HCT116 (cell line): ENCODE results near the gene PAAF1. TPM values are rescaled to one million over a fixed set of nuclear protein-coding genes. Genes with fewer than 3 reads are reported as not detected.

Experiments
- ATAC-seq: fragments of 200-7000 bp; cut with Tn5 transposase; 2 replicates; pipeline ENCODE4 v1.9.1; 2020; ENCODE audit warnings: mild to moderate bottlenecking, moderate library complexity
- BruUV-seq: library from RNA; stranded (reverse); fragments of 400-500 nt; replicated peaks from 2 replicates; lab custom pipeline; 2021; lab: Mats Ljungman, UMichigan
- CTCF ChIA-PET: fragments of 300-600 bp; sonication (Branson Sonifier 250); formaldehyde crosslinking; loops from one replicate; lab custom pipeline; 2021; ENCODE audit warnings: antibody characterized with exemption; lab: Charles Lee
- POLR2A ChIA-PET: fragments of 300-600, 350-600 bp; sonication (Branson Sonifier 250); formaldehyde crosslinking; loops from one replicate; lab custom pipeline; 2021; ENCODE audit warnings: antibody characterized with exemption; lab: Charles Lee
- RAD21 ChIA-PET, 2 experiments: fragments of 300-600 bp; sonication (Branson Sonifier 250); formaldehyde crosslinking; loops; one replicate each; lab custom pipeline; 2023; ENCODE audit warnings: low total read pairs in 2 of 2; ENCODE audit not compliant: uncharacterized antibody in 2 of 2, unreplicated experiment in 2 of 2, low non-redundant PET in 1 of 2; lab: Charles Lee
- DNase-seq: peaks from one replicate; pipeline ENCODE4 v3.0.0-alpha.2; 2010; ENCODE audit warnings: low read depth, low spot score
- H2AFZ ChIP-seq: fragments of 200-600 bp; shearing (Covaris generic), sonication (generic); 2 replicates; pipeline ENCODE4 v1.6.1; 2017; ENCODE audit warnings: low read depth, mixed run types, mixed read lengths, antibody characterized with exemption, low read length; ENCODE audit not compliant: poor library complexity, severe bottlenecking
- H3K27ac ChIP-seq: 2 replicates; pipeline ENCODE4 v1.5.1; 2012; ENCODE audit warnings: low read depth, low read length
- H3K27me3 ChIP-seq: fragments of 200-600 bp; sonication (generic); 2 replicates; pipeline ENCODE4 v1.6.1; 2016; ENCODE audit warnings: mixed run types, low read length, mixed read lengths; ENCODE audit not compliant: insufficient read depth
- H3K36me3 ChIP-seq, 2 experiments: fragments of 200-500 bp in 1 of 2; fragments of 200-600 bp in 1 of 2; sonication (Bioruptor generic) in 1 of 2; sonication (generic) in 1 of 2; 2 replicates each; pipeline versions ENCODE4 v1.5.1 to v1.6.1; 2014 to 2016; ENCODE audit warnings: low read length in 2 of 2, inconsistent platforms in 1 of 2, mixed read lengths in 1 of 2, mixed run types in 1 of 2; ENCODE audit not compliant: insufficient read depth in 2 of 2, control insufficient read depth in 1 of 2
- H3K4me1 ChIP-seq, 2 experiments: fragments of 200-600 bp in 1 of 2; sonication (generic) in 1 of 2; 2 replicates each; pipeline versions ENCODE4 v1.5.1 to v1.6.1; 2012 to 2017; ENCODE audit warnings: low read length in 2 of 2, inconsistent platforms in 1 of 2, mild to moderate bottlenecking in 1 of 2, mixed read lengths in 1 of 2, mixed run types in 1 of 2, moderate library complexity in 1 of 2; ENCODE audit not compliant: insufficient read depth in 2 of 2, control insufficient read depth in 1 of 2
- H3K4me2 ChIP-seq: fragments of 200-600 bp; sonication (generic); 2 replicates; pipeline ENCODE4 v1.6.1; 2017; ENCODE audit warnings: mixed run types, low read length, mixed read lengths
- H3K4me3 ChIP-seq, 2 experiments: fragments of 200-600 bp in 1 of 2; sonication (generic) in 1 of 2; replicated peaks in 1 of 2; 2 replicates each; pipeline ENCODE4 v1.5.1; 2011 to 2016; ENCODE audit warnings: low read length in 2 of 2, control low read depth in 1 of 2, low read depth in 1 of 2, mild to moderate bottlenecking in 1 of 2, mixed read lengths in 1 of 2, mixed run types in 1 of 2
- H3K79me2 ChIP-seq: fragments of 200-600 bp; sonication (generic); 2 replicates; pipeline ENCODE4 v1.6.1; 2017; ENCODE audit warnings: mild to moderate bottlenecking, mixed run types, low read length, moderate library complexity, mixed read lengths; ENCODE audit not compliant: insufficient read depth
- H3K9ac ChIP-seq: fragments of 200-600 bp; sonication (generic); 2 replicates; pipeline ENCODE4 v1.6.1; 2016; ENCODE audit warnings: low read length, mixed read lengths
- H3K9me2 ChIP-seq: fragments of 200-600 bp; sonication (generic), shearing (Covaris generic); 2 replicates; pipeline ENCODE4 v1.6.1; 2017; ENCODE audit warnings: mixed run types, mild to moderate bottlenecking, moderate library complexity; ENCODE audit not compliant: insufficient read depth
- H3K9me3 ChIP-seq, 2 experiments: fragments of 200-500 bp in 1 of 2; fragments of 200-600 bp in 1 of 2; sonication (Bioruptor generic) in 1 of 2; sonication (generic) in 1 of 2; 2 replicates each; pipeline ENCODE4 v1.6.1; 2014 to 2017; ENCODE audit warnings: low read length in 2 of 2, mixed read lengths in 2 of 2, inconsistent platforms in 1 of 2, low read depth in 1 of 2, mild to moderate bottlenecking in 1 of 2, mixed run types in 1 of 2, moderate library complexity in 1 of 2; ENCODE audit not compliant: control insufficient read depth in 1 of 2, insufficient read depth in 1 of 2
- H4K20me1 ChIP-seq: fragments of 200-600 bp; sonication (generic), shearing (Covaris generic); 2 replicates; pipeline ENCODE4 v1.6.1; 2017; ENCODE audit warnings: mixed run types, mild to moderate bottlenecking, moderate library complexity; ENCODE audit not compliant: insufficient read depth
- CBX3 ChIP-seq: IDR thresholded peaks from 2 replicates; pipeline ENCODE4 v1.6.1; 2012; ENCODE audit warnings: low read depth
- EGR1 ChIP-seq: IDR thresholded peaks from 2 replicates; pipeline ENCODE4 v1.6.1; 2012; ENCODE audit warnings: low read depth
- ELF1 ChIP-seq: IDR thresholded peaks from 2 replicates; pipeline ENCODE4 v1.6.1; 2012; ENCODE audit warnings: low read depth, borderline replicate concordance
- EZH2 ChIP-seq: fragments of 200-600 bp; sonication (generic); IDR thresholded peaks from 2 replicates; pipeline ENCODE4 v1.6.1; 2017; ENCODE audit warnings: antibody characterized with exemption, mixed run types
- EZH2phosphoT487 ChIP-seq: fragments of 200-600 bp; IDR thresholded peaks from 2 replicates; pipeline ENCODE4 v1.6.1; 2018; ENCODE audit warnings: antibody characterized with exemption, borderline replicate concordance
- RAD21 ChIP-seq: IDR thresholded peaks from 2 replicates; pipeline ENCODE4 v1.6.1; 2012; ENCODE audit warnings: low read depth, mild to moderate bottlenecking
- SIN3A ChIP-seq: IDR thresholded peaks from 2 replicates; pipeline ENCODE4 v1.6.1; 2012; ENCODE audit warnings: low read depth
- SP1 ChIP-seq: IDR thresholded peaks from 2 replicates; pipeline ENCODE4 v1.6.1; 2012; ENCODE audit warnings: low read depth
- SRF ChIP-seq: IDR thresholded peaks from 2 replicates; pipeline ENCODE4 v1.6.1; 2012; ENCODE audit warnings: low read depth
- TCF7L2 ChIP-seq: IDR thresholded peaks from 2 replicates; pipeline ENCODE4 v1.7.0; 2011; ENCODE audit warnings: borderline replicate concordance, inconsistent platforms; ENCODE audit not compliant: insufficient read depth, insufficient read length; ENCODE audit errors: extremely low read depth
- ZFX ChIP-seq: fragments of 450-650 bp; IDR thresholded peaks from 2 replicates; pipeline ENCODE4 v1.6.1; 2017
- ZNF274 ChIP-seq: fragments of 200-500 bp; sonication (Bioruptor generic); IDR thresholded peaks from 2 replicates; pipeline ENCODE4 v1.6.1; 2014; ENCODE audit warnings: mild to moderate bottlenecking, low read depth, low read length, inconsistent platforms
- intact Hi-C: fragments of 100-400 bp; cut with micrococcal nuclease; formaldehyde crosslinking; loops from 2 replicates; pipeline ENCODE4 v1.10.0; 2022
- total RNA-seq: library from RNA; stranded (reverse); gene quantifications from one replicate; pipeline ENCODE4 v1.2.1, GENCODE V29; 2021; ENCODE audit not compliant: unreplicated experiment
- TF ChIP-seq, protein P1 (sequence below): IDR thresholded peaks from 2 replicates; pipeline ENCODE4 v1.6.1; 2012; ENCODE audit warnings: low read depth
- TF ChIP-seq, protein P2 (sequence below), 3 experiments: fragments of 200-600 bp in 1 of 3; sonication (generic) in 1 of 3; IDR thresholded peaks in 2 of 3; conservative IDR thresholded peaks in 1 of 3; 2 replicates each; pipeline ENCODE4 v1.5.1; 2012 to 2017; ENCODE audit warnings: low read depth in 2 of 3, low read length in 2 of 3, antibody characterized with exemption in 1 of 3, borderline replicate concordance in 1 of 3, control low read depth in 1 of 3, mild to moderate bottlenecking in 1 of 3, mixed read lengths in 1 of 3, mixed run types in 1 of 3, moderate library complexity in 1 of 3; ENCODE audit not compliant: insufficient read depth in 1 of 3
- TF ChIP-seq, protein P3 (sequence below): IDR thresholded peaks from 2 replicates; pipeline ENCODE4 v1.6.1; 2012
- TF ChIP-seq, protein P4 (sequence below): IDR thresholded peaks from 2 replicates; pipeline ENCODE4 v1.6.1; 2011; ENCODE audit warnings: mild to moderate bottlenecking, low read length, moderate library complexity; ENCODE audit not compliant: insufficient replicate concordance; ENCODE audit errors: extremely low read depth
- TF ChIP-seq, protein P5 (sequence below): IDR thresholded peaks from 2 replicates; pipeline ENCODE4 v1.6.1; 2012

PAAF1 gene
- total RNA-seq, 1 experiment from 2014 or later, result 15.5 TPM

DNA sequence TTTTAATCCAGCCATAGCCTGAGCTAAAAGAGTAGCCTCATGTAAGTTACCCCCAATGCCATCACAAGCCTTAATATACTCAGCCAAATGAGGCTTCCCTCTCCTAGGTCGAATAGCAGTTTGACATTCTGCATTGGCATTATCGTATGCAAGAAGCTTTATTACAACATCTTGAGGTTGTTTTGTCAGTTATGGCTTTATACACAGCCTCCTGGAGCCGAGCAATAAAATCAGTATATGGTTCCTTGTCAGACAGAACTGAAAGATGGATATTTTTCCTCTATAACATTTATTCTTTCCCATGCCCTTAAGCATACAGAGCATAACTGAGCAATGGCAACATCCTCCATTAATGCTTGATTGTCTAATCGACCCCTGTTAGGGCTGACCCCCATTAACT is 68.6 kb downstream of the PAAF1 start (continued):
- TF ChIP-seq ZNF274 (no peak), EGR1 (no peak), CBX3 (no peak), ZFX (no peak)

DNA sequence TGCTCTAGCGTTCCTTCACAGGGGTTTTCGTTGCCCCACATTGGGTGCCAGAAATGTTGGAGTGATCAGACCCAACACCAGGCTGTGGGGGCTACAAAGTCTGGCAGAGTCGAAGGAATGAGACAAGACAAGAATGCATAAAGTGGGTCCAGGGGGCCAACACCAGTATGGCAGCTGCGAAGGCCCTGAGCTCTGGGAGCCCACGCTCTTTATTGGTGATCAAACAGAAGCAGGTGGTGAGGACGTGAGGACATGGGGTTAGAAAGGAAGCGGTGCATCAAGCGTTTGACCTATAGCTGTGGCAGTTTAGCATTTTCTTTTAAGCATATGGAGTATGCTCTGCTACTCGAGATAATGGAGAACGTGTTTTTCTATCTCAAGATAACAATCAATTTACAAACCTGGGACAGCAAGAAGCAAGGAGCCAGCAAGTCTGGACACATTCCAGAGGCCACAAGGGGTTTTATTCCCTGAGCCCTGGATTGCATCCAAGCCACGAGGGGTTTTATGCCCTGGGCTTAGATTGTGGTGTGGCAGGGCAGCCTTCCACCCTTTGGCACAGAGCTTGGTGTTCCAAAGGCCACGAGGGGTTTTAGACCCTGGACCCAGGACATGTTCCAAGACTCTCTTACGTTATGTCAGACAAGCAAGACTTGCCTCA is 70.1 kb downstream of the PAAF1 start:
- ChIA-PET RAD21 (no interaction called here), POLR2A (no interaction called here), CTCF (no interaction called here)
- Histone ChIP-seq H2AFZ (no peak overlapping the region), H3K27me3 (no peaks in the 10 kb centered on the region), H3K27ac (no peak overlapping the region), H3K36me3 (no peaks in the 10 kb centered on the region), H3K4me2 (no peak overlapping the region), H3K9me3 (peaks cover 0 to 3% of the 10 kb centered on the region in 2 experiments; a peak in 2 of 4 replicates), H4K20me1 (no peaks in the 10 kb centered on the region), H3K9me2 (no peaks in the 10 kb centered on the region), H3K79me2 (no peaks in the 10 kb centered on the region), H3K4me1 (no peaks in the 10 kb centered on the region), H3K4me3 (no peak overlapping the region)
- DNase-seq, result no peak
- no peak for ATAC-seq
- intact Hi-C loops, result no loop called here
- BruUV-seq, result no TSS peak
- TF ChIP-seq CBX3 (no peak), EZH2phosphoT487 (no peak), SIN3A (no peak), ELF1 (no peak), RAD21 (no peak), ZNF274 (no peak), EZH2 (no peak), SP1 (no peak), TCF7L2 (no peak), SRF (no peak), ZFX (no peak)
- TF ChIP-seq, protein P1, sequence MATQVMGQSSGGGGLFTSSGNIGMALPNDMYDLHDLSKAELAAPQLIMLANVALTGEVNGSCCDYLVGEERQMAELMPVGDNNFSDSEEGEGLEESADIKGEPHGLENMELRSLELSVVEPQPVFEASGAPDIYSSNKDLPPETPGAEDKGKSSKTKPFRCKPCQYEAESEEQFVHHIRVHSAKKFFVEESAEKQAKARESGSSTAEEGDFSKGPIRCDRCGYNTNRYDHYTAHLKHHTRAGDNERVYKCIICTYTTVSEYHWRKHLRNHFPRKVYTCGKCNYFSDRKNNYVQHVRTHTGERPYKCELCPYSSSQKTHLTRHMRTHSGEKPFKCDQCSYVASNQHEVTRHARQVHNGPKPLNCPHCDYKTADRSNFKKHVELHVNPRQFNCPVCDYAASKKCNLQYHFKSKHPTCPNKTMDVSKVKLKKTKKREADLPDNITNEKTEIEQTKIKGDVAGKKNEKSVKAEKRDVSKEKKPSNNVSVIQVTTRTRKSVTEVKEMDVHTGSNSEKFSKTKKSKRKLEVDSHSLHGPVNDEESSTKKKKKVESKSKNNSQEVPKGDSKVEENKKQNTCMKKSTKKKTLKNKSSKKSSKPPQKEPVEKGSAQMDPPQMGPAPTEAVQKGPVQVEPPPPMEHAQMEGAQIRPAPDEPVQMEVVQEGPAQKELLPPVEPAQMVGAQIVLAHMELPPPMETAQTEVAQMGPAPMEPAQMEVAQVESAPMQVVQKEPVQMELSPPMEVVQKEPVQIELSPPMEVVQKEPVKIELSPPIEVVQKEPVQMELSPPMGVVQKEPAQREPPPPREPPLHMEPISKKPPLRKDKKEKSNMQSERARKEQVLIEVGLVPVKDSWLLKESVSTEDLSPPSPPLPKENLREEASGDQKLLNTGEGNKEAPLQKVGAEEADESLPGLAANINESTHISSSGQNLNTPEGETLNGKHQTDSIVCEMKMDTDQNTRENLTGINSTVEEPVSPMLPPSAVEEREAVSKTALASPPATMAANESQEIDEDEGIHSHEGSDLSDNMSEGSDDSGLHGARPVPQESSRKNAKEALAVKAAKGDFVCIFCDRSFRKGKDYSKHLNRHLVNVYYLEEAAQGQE, result no peak
- TF ChIP-seq, protein P2, sequence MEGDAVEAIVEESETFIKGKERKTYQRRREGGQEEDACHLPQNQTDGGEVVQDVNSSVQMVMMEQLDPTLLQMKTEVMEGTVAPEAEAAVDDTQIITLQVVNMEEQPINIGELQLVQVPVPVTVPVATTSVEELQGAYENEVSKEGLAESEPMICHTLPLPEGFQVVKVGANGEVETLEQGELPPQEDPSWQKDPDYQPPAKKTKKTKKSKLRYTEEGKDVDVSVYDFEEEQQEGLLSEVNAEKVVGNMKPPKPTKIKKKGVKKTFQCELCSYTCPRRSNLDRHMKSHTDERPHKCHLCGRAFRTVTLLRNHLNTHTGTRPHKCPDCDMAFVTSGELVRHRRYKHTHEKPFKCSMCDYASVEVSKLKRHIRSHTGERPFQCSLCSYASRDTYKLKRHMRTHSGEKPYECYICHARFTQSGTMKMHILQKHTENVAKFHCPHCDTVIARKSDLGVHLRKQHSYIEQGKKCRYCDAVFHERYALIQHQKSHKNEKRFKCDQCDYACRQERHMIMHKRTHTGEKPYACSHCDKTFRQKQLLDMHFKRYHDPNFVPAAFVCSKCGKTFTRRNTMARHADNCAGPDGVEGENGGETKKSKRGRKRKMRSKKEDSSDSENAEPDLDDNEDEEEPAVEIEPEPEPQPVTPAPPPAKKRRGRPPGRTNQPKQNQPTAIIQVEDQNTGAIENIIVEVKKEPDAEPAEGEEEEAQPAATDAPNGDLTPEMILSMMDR (IDR thresholded peaks at IDR 0.05 in 2 of 3, conservative IDR thresholded peaks at IDR 0.05 in 1 of 3; ENCODE audit: borderline replicate concordance in 1 of 3, insufficient read depth in 1 of 3, low read depth in 2 of 3, low read length in 2 of 3), result no peak
- TF ChIP-seq, protein P3, sequence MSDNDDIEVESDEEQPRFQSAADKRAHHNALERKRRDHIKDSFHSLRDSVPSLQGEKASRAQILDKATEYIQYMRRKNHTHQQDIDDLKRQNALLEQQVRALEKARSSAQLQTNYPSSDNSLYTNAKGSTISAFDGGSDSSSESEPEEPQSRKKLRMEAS, result no peak
- TF ChIP-seq, protein P4, sequence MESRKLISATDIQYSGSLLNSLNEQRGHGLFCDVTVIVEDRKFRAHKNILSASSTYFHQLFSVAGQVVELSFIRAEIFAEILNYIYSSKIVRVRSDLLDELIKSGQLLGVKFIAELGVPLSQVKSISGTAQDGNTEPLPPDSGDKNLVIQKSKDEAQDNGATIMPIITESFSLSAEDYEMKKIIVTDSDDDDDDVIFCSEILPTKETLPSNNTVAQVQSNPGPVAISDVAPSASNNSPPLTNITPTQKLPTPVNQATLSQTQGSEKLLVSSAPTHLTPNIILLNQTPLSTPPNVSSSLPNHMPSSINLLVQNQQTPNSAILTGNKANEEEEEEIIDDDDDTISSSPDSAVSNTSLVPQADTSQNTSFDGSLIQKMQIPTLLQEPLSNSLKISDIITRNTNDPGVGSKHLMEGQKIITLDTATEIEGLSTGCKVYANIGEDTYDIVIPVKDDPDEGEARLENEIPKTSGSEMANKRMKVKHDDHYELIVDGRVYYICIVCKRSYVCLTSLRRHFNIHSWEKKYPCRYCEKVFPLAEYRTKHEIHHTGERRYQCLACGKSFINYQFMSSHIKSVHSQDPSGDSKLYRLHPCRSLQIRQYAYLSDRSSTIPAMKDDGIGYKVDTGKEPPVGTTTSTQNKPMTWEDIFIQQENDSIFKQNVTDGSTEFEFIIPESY, result no peak
- TF ChIP-seq, protein P5, sequence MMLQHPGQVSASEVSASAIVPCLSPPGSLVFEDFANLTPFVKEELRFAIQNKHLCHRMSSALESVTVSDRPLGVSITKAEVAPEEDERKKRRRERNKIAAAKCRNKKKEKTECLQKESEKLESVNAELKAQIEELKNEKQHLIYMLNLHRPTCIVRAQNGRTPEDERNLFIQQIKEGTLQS, result no peak
- TF ChIP-seq, all 23 proteins: peak for 0
- H3K9ac ChIP-seq, result no peak overlapping the region
